PFSK-1 (cell line): ENCODE data around the gene CD247.

Source experiments
- POLR2AphosphoS5 ChIP-seq: IDR thresholded peaks from 2 replicates; pipeline ENCODE4 v1.6.1; 2012; ENCODE audit warnings: low read depth, mild to moderate bottlenecking, control low read depth, low read length, moderate library complexity
- REST ChIP-seq, 2 experiments: IDR thresholded peaks; 2 replicates each; pipeline versions ENCODE4 v1.6.1 to v1.8.0; 2011 to 2012; ENCODE audit warnings: low read depth in 2 of 2, low read length in 2 of 2, control low read depth in 1 of 2, inconsistent platforms in 1 of 2, mild to moderate bottlenecking in 1 of 2, moderate library complexity in 1 of 2; ENCODE audit not compliant: insufficient read depth in 1 of 2
- SIN3A ChIP-seq: IDR thresholded peaks from 2 replicates; pipeline ENCODE4 v1.6.1; 2012; ENCODE audit warnings: mild to moderate bottlenecking, low read length, moderate library complexity, borderline replicate concordance; ENCODE audit not compliant: insufficient read depth
- TAF1 ChIP-seq: IDR thresholded peaks from 2 replicates; pipeline ENCODE4 v1.6.1; 2012; ENCODE audit warnings: low read length, control low read depth, borderline replicate concordance; ENCODE audit not compliant: insufficient read depth

GRCh38 chr1:167507719-167508118 is 10.6 kb downstream of the CD247 start:
- TF ChIP-seq POLR2AphosphoS5 (no peak), REST (IDR thresholded peaks at IDR 0.05; ENCODE audit: insufficient read depth in 1 of 2, low read depth in 2 of 2, low read length in 2 of 2) (no peak), TAF1 (no peak), SIN3A (no peak)
